SK-N-MC (cell line): ENCODE data around the gene OR11A1.

ENCODE experiments used
- EZH2 ChIP-seq: fragments of 200-600 bp; sonication (generic); IDR thresholded peaks from one replicate; pipeline ENCODE4 v1.6.1; 2017; ENCODE audit warnings: antibody characterized with exemption
- FOXP2 ChIP-seq: optimal IDR thresholded peaks from 2 replicates; pipeline ENCODE3; 2011; ENCODE audit warnings: mild to moderate bottlenecking, moderate library complexity; ENCODE audit not compliant: insufficient read depth; ENCODE audit errors: extremely low read length, control extremely low read depth
- POLR2AphosphoS5 ChIP-seq: IDR thresholded peaks from 2 replicates; pipeline ENCODE4 v1.6.1; 2012; ENCODE audit warnings: mild to moderate bottlenecking, low read depth, low read length, borderline replicate concordance

DNA sequence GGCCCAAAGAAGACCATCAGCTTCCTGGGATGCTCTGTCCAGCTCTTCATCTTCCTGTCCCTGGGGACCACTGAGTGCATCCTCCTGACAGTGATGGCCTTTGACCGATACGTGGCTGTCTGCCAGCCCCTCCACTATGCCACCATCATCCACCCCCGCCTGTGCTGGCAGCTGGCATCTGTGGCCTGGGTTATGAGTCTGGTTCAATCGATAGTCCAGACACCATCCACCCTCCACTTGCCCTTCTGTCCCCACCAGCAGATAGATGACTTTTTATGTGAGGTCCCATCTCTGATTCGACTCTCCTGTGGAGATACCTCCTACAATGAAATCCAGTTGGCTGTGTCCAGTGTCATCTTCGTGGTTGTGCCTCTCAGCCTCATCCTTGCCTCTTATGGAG lies 5.2 kb upstream of the OR11A1 start:
- TF ChIP-seq EZH2 (no peak), POLR2AphosphoS5 (no peak), FOXP2 (no peak)
